BJ (cell line): ENCODE measurements around the gene CNN2. TPM values are rescaled to one million over a fixed set of nuclear protein-coding genes. Genes with fewer than 3 reads are reported as not detected.

Experiments
- CTCF ChIA-PET: fragments of 350-600 bp; formaldehyde crosslinking; extraction: SDS; loops from one replicate; lab custom pipeline; 2021; ENCODE audit warnings: antibody characterized with exemption, inconsistent platforms; lab: Yijun Ruan, JAX
- POLR2A ChIA-PET: fragments of 300-600 bp; sonication (Branson Sonifier 250); formaldehyde crosslinking; extraction: SDS; loops from one replicate; lab custom pipeline; 2021; ENCODE audit warnings: antibody characterized with exemption; lab: Charles Lee
- DNase-seq: peaks from one replicate; pipeline ENCODE4 v3.0.0-alpha.2; 2011; ENCODE audit warnings: low read depth
- H3K27me3 ChIP-seq: 2 replicates; pipeline ENCODE4 v1.6.0; 2011; ENCODE audit warnings: low read length; ENCODE audit not compliant: control insufficient read depth, insufficient read depth
- H3K36me3 ChIP-seq: 2 replicates; pipeline ENCODE4 v1.5.1; 2011; ENCODE audit warnings: low read length; ENCODE audit not compliant: control insufficient read depth, insufficient read depth
- H3K4me3 ChIP-seq: 2 replicates; pipeline ENCODE4 v1.5.1; 2011; ENCODE audit warnings: low read depth, mild to moderate bottlenecking, control low read depth, low read length
- CTCF ChIP-seq: IDR thresholded peaks from 2 replicates; pipeline ENCODE4 v1.5.1; 2011; ENCODE audit warnings: low read depth, mild to moderate bottlenecking, control low read depth, inconsistent platforms, low read length, moderate library complexity; ENCODE audit not compliant: insufficient read depth
- polyA plus RNA-seq: library from polyadenylated mRNA; depleted of rRNA; stranded (reverse); fragments of >200 nt; gene quantifications from 2 replicates; pipeline ENCODE4 v1.2.3, GENCODE V29; 2011

Gene CNN2
- polyA plus RNA-seq, 1 experiment, result 529 TPM

DNA sequence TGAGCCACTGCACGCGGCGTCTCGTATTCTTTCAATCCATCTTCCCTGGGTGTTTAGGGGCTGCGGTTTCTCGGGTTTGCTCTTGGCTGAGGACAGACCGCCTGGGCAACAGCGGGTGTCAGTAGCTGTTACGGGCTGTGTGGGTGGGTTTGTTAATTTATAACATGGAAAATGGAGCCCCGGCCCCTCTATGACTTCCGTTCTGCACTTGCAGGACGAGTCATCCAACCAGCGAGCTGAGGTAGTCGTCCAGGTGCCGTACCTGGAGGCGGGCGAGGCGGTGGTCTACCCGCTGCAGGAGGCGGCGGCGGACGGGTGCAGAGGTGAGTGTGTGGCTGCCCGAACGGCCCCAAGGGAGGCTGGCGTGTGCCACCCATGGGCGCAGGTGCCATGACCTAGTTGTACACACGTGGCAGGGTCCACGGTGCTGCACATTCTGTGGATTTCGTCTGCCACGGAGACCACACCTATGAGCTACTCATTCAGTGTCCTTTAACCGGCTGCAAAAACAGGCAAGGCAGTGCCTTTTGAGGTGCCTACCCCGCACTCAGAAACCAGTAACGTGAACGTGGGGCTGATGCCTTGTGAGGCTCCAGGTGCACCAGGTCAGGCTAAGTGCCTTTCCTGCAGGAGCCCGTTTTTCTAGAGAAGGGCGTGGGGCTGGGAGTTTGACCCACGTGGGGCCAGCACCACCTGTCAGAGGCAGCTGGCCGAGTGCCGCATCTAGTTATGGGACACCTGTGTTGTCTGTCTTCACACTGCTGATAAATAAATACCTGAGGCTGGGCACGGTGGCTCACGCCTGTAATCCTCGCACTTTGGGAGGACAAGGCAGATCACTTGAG, 57.8 kb downstream of the CNN2 start:
- ChIA-PET POLR2A (no interaction called here), CTCF (interaction anchor here (0.5 kb wide), 1 partner anchor 66 kb away, joined by 3 read pairs; no protein-coding TSS in a partner anchor)
- no peak overlapping the region for H3K4me3 ChIP-seq
- no peak for DNase-seq
- H3K36me3 ChIP-seq, result peaks cover 15% of the 10 kb centered on the region
- TF ChIP-seq CTCF, result no peak
- no peaks in the 10 kb centered on the region for H3K27me3 ChIP-seq

DNA sequence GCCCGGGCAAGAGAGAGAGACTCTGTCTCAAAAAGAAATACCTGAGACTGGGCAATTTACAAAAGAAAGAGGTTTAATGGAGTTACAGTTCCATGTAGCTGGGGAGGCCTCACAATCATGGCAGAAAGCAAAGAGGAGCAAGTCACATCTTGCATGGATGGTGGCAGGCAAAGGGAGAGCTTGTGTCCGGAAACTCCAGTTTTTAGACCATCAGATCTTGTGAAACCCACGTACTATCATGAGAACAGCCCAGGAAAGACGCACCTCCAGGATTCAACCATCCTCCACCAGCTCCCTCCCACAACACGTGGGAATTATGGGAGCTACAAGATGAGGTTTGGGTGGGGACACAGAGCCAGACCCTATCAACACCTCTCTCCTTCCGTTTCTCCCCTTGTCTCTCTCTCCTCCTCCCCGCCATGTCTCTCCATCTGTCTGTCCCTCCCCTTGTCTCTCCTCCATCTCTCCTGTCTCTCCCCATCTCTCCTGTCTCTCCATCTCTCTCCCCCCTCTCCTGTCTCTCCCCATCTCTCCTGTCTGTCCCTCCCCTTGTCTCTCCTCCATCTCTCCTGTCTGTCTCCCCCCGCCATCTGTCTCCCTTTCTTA, 58.7 kb downstream of the CNN2 start:
- no peak for DNase-seq
- CTCF ChIA-PET, result no interaction called here
- H3K27me3 ChIP-seq, result no peaks in the 10 kb centered on the region
- H3K36me3 ChIP-seq, result peaks cover 19% of the 10 kb centered on the region
- TF ChIP-seq CTCF, result no peak
- no peak overlapping the region for H3K4me3 ChIP-seq
- POLR2A ChIA-PET, result no interaction called here

DNA sequence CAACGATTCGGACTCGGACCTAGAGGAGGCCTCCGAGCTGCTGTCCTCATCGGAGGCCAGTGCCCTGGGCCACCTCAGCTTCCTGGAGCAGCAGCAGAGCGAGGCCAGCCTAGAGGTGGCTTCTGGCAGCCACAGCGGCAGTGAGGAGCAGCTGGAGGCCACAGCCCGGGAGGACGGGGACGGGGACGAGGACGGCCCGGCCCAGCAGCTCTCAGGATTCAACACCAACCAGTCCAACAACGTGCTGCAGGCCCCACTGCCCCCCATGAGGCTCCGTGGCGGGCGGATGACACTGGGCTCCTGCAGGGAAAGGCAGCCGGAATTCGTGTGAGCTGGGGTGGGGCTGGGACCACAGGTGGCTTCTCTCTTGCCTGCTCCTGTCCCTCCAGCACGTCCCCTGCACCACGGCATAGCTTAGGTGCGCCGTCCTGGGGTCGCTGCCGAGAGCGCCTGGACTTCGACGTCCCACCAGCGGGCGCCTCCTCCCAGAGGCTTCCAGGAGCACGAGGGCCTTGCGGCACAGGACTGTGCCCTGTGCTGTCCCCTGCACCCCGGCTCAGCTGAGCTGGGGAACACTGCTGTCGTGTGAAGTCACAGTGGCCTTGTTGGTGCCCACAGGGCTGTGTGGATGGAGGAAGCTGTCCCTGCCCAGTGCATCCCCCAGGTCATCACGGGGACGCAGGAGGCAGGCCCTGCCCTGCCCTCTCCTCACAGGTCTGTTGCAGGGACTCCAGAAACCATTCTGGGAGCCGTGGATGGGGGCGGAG, 59.5 kb downstream of the CNN2 start:
- ChIA-PET CTCF (no interaction called here), POLR2A (no interaction called here)
- H3K36me3 ChIP-seq, result peaks cover 22% of the 10 kb centered on the region
- no peak for DNase-seq
- H3K27me3 ChIP-seq, result no peaks in the 10 kb centered on the region
- no peak overlapping the region for H3K4me3 ChIP-seq
- no peak for TF ChIP-seq CTCF

DNA sequence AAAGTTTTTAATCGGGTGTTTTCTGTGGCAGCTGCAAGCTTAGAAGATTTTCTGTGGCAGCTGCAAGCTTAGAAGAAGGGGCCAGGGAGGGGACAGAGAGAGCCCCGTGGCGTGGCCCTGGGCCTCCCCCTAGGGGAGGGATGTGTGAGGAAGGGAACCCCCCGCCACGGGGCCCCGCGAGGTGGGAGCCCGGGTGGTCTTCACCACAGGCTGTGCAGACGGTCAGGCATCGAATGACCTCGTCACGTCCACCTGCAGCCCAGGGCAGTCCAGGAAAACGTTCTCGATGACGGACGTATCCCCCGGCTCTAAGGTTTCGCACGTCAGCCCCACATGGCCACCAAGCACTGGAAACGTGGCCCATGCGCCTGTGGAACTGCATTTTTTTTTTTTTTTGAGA, 60.2 kb downstream of the CNN2 start:
- no peaks in the 10 kb centered on the region for H3K27me3 ChIP-seq
- H3K4me3 ChIP-seq, result no peak overlapping the region
- no peak for TF ChIP-seq CTCF
- DNase-seq, result no peak
- ChIA-PET CTCF (interaction anchor here (0.7 kb wide), 1 partner anchor 180 kb away, joined by 3 read pairs; no protein-coding TSS in a partner anchor), POLR2A (no interaction called here)
- peaks cover 26% of the 10 kb centered on the region for H3K36me3 ChIP-seq

GRCh38 chr19:1087813-1088415, 61.5 kb downstream of the CNN2 start:
- DNase-seq, result no peak
- ChIA-PET POLR2A (interaction anchor here (0.5 kb wide), 1 partner anchor 10 kb away, joined by 5 read pairs; no protein-coding TSS in a partner anchor), CTCF (interaction anchor here (1.3 kb wide), 1 partner anchor 23 kb away, joined by 4 read pairs; no protein-coding TSS in a partner anchor)
- H3K27me3 ChIP-seq, result no peaks in the 10 kb centered on the region
- TF ChIP-seq CTCF, result no peak
- peaks cover 32% of the 10 kb centered on the region for H3K36me3 ChIP-seq
- no peak overlapping the region for H3K4me3 ChIP-seq
